CD4-positive, alpha-beta memory T cell (primary cell): ENCODE results near the gene KEL. TPM values are rescaled to one million over a fixed set of nuclear protein-coding genes. Genes with fewer than 3 reads are reported as not detected.

Experiments used
- CTCF ChIA-PET: fragments of 350-600 bp; sonication (Branson Sonifier 250); formaldehyde crosslinking; loops from one replicate; lab custom pipeline; 2021; ENCODE audit warnings: inconsistent platforms; ENCODE audit not compliant: partially characterized antibody; lab: Charles Lee
- POLR2A ChIA-PET: fragments of 350-600 bp; sonication (Branson Sonifier 250); formaldehyde crosslinking; loops from one replicate; lab custom pipeline; 2021; ENCODE audit not compliant: partially characterized antibody; lab: Charles Lee
- DNase-seq, 5 donors: peaks; one replicate each; pipeline versions ENCODE4 v3.0.0 to v3.0.0-alpha.2; 2020 to 2022; ENCODE audit warnings: mixed read lengths in 1 of 5
- H3K27ac ChIP-seq: one replicate; pipeline ENCODE4 v1.7.0; 2013; ENCODE audit warnings: low read depth, low read length
- H3K27me3 ChIP-seq: 2 replicates; pipeline ENCODE4 v1.7.0; 2013; ENCODE audit warnings: mild to moderate bottlenecking, low read length, moderate library complexity; ENCODE audit not compliant: insufficient read depth
- H3K36me3 ChIP-seq: 2 replicates; pipeline ENCODE4 v1.7.0; 2013; ENCODE audit warnings: mild to moderate bottlenecking, low read length, moderate library complexity; ENCODE audit not compliant: insufficient read depth
- H3K4me1 ChIP-seq: 2 replicates; pipeline ENCODE4 v1.7.0; 2013; ENCODE audit warnings: mild to moderate bottlenecking, low read length, moderate library complexity; ENCODE audit not compliant: insufficient read depth
- H3K4me3 ChIP-seq, 2 donors: one replicate each; pipeline ENCODE4 v1.7.0; 2013; ENCODE audit warnings: low read length in 2 of 2, mild to moderate bottlenecking in 1 of 2
- H3K9me3 ChIP-seq, 2 donors: one replicate each; pipeline ENCODE4 v1.7.0; 2013; ENCODE audit warnings: low read length in 2 of 2, control low read depth in 1 of 2; ENCODE audit not compliant: control insufficient read depth in 1 of 2
- H3K27ac Mint-ChIP-seq, 7 donors: one replicate each; pipeline ENCODE4 v1.8.0; 2020 to 2021; ENCODE audit warnings: mixed read lengths in 7 of 7, mild to moderate bottlenecking in 6 of 7, inconsistent platforms in 3 of 7, moderate library complexity in 3 of 7
- H3K27me3 Mint-ChIP-seq, 2 donors: one replicate each; pipeline ENCODE4 v1.8.0; 2020 to 2021; ENCODE audit warnings: mixed read lengths in 2 of 2
- H3K36me3 Mint-ChIP-seq, 2 donors: one replicate each; pipeline ENCODE4 v1.8.0; 2020 to 2021; ENCODE audit warnings: mixed read lengths in 2 of 2, inconsistent platforms in 1 of 2, mild to moderate bottlenecking in 1 of 2
- H3K4me1 Mint-ChIP-seq, 4 donors: one replicate each; pipeline ENCODE4 v1.8.0; 2020 to 2021; ENCODE audit warnings: mixed read lengths in 4 of 4, mild to moderate bottlenecking in 1 of 4
- H3K4me3 Mint-ChIP-seq, 8 donors: one replicate each; pipeline ENCODE4 v1.8.0; 2020 to 2021; ENCODE audit warnings: mixed read lengths in 8 of 8, mild to moderate bottlenecking in 7 of 8, moderate library complexity in 6 of 8, inconsistent platforms in 3 of 8
- H3K9me3 Mint-ChIP-seq, 8 donors: one replicate each; pipeline ENCODE4 v1.8.0; 2020 to 2021; ENCODE audit warnings: mixed read lengths in 8 of 8, mild to moderate bottlenecking in 5 of 8, inconsistent platforms in 3 of 8, moderate library complexity in 1 of 8
- intact Hi-C: fragments of 100-400 bp; cut with micrococcal nuclease; formaldehyde crosslinking; loops from one replicate; pipeline ENCODE4 v1.15.1; 2023
- polyA plus RNA-seq, 2 donors: library from polyadenylated mRNA; unstranded; fragments of 300-500 nt; fragmentation: Illumina TruSeq; gene quantifications; one replicate each; pipeline ENCODE4 v1.2.3, GENCODE V29; 2021
- total RNA-seq, 2 experiments: library from RNA; stranded (reverse); gene quantifications; one replicate each; pipeline ENCODE4 v1.2.3, GENCODE V29; 2021

The KEL gene
- total and polyA plus RNA-seq, 4 experiments from 2014 or later = 0.20 to 0.61 TPM; not detected in 2

DNA sequence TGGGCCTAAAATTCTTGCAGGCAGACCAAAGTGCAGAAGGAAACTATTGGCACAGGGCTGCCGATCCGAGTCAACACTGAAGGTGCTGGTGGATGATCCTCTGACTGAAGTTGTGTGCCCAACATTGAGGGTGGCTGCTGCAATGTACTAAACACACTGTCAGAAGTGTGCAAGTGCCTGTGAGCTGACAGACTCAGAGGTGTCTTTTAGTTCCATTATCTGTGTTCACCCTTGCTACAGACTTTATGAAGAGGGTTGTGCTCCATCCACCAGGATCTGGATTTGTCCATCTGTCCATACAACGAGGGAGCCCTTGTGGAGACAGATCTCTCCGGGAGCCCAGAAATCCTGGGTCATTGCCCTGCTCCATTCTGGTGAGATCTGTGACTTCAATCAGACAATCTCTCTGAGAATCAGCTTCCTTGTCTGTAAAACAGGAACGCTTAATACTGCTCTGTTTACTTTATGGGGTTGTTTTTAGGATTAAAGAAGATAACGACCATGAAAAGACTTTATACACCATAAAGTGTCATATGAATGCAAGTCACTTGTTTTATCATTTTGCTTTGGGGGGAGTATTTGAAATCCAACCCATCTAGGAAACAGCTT, 67.1 kb downstream of the KEL start:
- H3K36me3 ChIP-seq = no peaks in the 10 kb centered on the region
- no peak overlapping the region for H3K4me3 Mint-ChIP-seq
- H3K27me3 Mint-ChIP-seq = peaks cover 6 to 17% of the 10 kb centered on the region in 2 donors
- no peaks in the 10 kb centered on the region for H3K36me3 Mint-ChIP-seq
- DNase-seq = no peak
- no peaks in the 10 kb centered on the region for H3K9me3 ChIP-seq
- H3K4me1 Mint-ChIP-seq = peaks cover 0 to 1% (median 0%) of the 10 kb centered on the region in 4 donors
- no peak overlapping the region for H3K27ac Mint-ChIP-seq
- ChIA-PET CTCF (interaction anchor here (1.1 kb wide), 1 partner anchor 13 kb away, joined by 4 read pairs; no protein-coding TSS in a partner anchor), POLR2A (no interaction called here)
- H3K4me1 ChIP-seq = no peaks in the 10 kb centered on the region
- no peak overlapping the region for H3K27ac ChIP-seq
- H3K4me3 ChIP-seq = no peak overlapping the region
- peaks cover 0 to 2% (median 0%) of the 10 kb centered on the region in 8 donors for H3K9me3 Mint-ChIP-seq
- intact Hi-C loops = no loop called here
- H3K27me3 ChIP-seq = no peaks in the 10 kb centered on the region

DNA sequence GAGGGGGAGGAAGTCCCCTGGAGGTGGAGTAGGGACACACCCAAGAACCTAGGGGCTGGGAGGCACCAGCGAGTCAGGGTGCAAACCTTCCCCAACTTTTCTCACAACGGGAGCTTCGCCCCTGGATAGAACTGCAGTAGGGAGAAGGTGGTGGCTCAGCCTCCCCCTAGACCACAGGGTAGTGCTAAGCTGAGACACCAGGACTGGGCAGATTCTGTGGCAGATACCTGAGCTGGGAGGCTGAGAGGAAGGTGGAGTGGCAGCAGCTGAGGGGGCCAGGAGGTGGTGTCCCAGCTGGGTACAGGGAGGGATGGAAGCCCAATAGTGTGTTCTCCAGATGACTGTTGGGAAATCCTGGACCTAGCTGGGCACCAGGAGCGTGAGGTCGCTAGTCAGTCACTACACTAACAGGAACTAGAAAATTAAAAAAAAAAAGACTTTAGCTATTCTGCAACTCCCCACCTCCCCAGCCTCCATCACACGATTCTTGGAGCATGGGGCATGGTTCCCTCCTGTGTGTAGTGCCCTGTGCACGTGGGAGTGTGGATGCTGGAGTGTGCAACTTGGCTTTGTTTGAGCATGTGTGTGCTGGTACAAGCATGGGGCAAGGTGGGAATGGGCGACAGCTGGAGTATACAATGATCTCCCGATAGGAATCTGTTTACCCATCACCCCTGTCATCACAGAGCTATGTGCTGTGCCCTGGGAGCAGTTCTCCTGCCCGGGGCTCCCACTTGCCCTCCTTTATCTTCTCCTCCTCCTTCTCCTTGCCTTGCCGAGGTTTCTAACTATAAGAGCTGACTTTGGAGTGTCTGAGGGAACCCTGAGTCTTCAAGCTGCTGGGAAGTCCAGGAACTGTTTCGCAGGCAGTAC, 67.8 kb downstream of the KEL start:
- Histone ChIP-seq H3K36me3 (no peaks in the 10 kb centered on the region), H3K4me3 (no peak overlapping the region), H3K4me1 (no peaks in the 10 kb centered on the region), H3K9me3 (no peaks in the 10 kb centered on the region), H3K27me3 (no peaks in the 10 kb centered on the region), H3K27ac (no peak overlapping the region)
- H3K27ac Mint-ChIP-seq = peak overlapping the region in 1 of 7 donors; percentile 20
- H3K36me3 Mint-ChIP-seq = no peaks in the 10 kb centered on the region
- intact Hi-C loops = no loop called here
- ChIA-PET POLR2A (no interaction called here), CTCF (interaction anchor here (0.6 to 1.1 kb wide), 3 partner anchors 13 to 523 kb away, joined by 3 to 4 read pairs (median 3); no protein-coding TSS in a partner anchor)
- no peak overlapping the region for H3K4me3 Mint-ChIP-seq
- peaks cover 0 to 2% (median 0%) of the 10 kb centered on the region in 8 donors for H3K9me3 Mint-ChIP-seq
- peaks cover 0 to 1% (median 0%) of the 10 kb centered on the region in 4 donors for H3K4me1 Mint-ChIP-seq
- no peak for DNase-seq
- H3K27me3 Mint-ChIP-seq = peaks cover 7 to 15% of the 10 kb centered on the region in 2 donors

GRCh38 chr7:142892951-142893350, 69.2 kb downstream of the KEL start:
- ChIA-PET CTCF (no interaction called here), POLR2A (no interaction called here)
- intact Hi-C loops = no loop called here
- Histone ChIP-seq H3K4me3 (no peak overlapping the region), H3K9me3 (no peaks in the 10 kb centered on the region), H3K27me3 (no peaks in the 10 kb centered on the region), H3K4me1 (no peaks in the 10 kb centered on the region), H3K36me3 (no peaks in the 10 kb centered on the region), H3K27ac (no peak overlapping the region)
- no peak for DNase-seq
- Mint-ChIP-seq H3K4me1 (peaks cover 0 to 1% (median 0%) of the 10 kb centered on the region in 4 donors), H3K27ac (no peak overlapping the region), H3K4me3 (no peak overlapping the region), H3K9me3 (peaks cover 0 to 2% (median 0%) of the 10 kb centered on the region in 8 donors), H3K36me3 (no peaks in the 10 kb centered on the region), H3K27me3 (peaks cover 6 to 15% of the 10 kb centered on the region in 2 donors)

- no peaks in the 10 kb centered on the region for H3K9me3 ChIP-seq
- H3K4me1 ChIP-seq = no peaks in the 10 kb centered on the region
- no peak overlapping the region for H3K4me3 ChIP-seq
- Mint-ChIP-seq H3K27me3 (peaks cover 8 to 16% of the 10 kb centered on the region in 2 donors), H3K4me1 (peaks cover 0 to 1% (median 0%) of the 10 kb centered on the region in 4 donors), H3K36me3 (no peaks in the 10 kb centered on the region), H3K4me3 (no peak overlapping the region), H3K9me3 (peaks cover 0 to 2% (median 0%) of the 10 kb centered on the region in 8 donors), H3K27ac (no peak overlapping the region)
- H3K27me3 ChIP-seq = no peaks in the 10 kb centered on the region
- ChIA-PET CTCF (no interaction called here), POLR2A (no interaction called here)
- intact Hi-C loops = no loop called here
- H3K27ac ChIP-seq = no peak overlapping the region
- no peak for DNase-seq
- no peaks in the 10 kb centered on the region for H3K36me3 ChIP-seq
These were observed 70.6 kb downstream of the KEL start for GRCh38 chr7:142891490-142892082.

Other genes starting within 250 kb of the KEL start
- under 1 TPM in 1 of 2 experiments, not detected in 1; 0.44 TPM for gene PRSS1, start 212.9 kb downstream of the KEL start, total RNA-seq
- gene PRSS1, start 212.9 kb downstream of the KEL start, polyA plus RNA-seq = not detected
- not detected for gene PRSS2, start 191.4 kb downstream of the KEL start, total RNA-seq
- not detected for gene PRSS2, start 191.4 kb downstream of the KEL start, polyA plus RNA-seq
- gene EPHB6, start 107.3 kb downstream of the KEL start, total RNA-seq = 10 to 100 TPM; 48.4 to 65.0 TPM
- gene EPHB6, start 107.3 kb downstream of the KEL start, polyA plus RNA-seq = 10 to 100 TPM; 14.2 to 27.4 TPM
- not detected for gene TRPV6, start 76.6 kb downstream of the KEL start, total RNA-seq
- under 1 TPM in 1 of 2 donors, not detected in 1; 0.09 TPM for gene TRPV6, start 76.6 kb downstream of the KEL start, polyA plus RNA-seq
- not detected for gene TRPV5, start 28.6 kb downstream of the KEL start, total RNA-seq
- not detected for gene TRPV5, start 28.6 kb downstream of the KEL start, polyA plus RNA-seq
- gene LLCFC1, start 22.9 kb downstream of the KEL start, total RNA-seq = not detected
- gene LLCFC1, start 22.9 kb downstream of the KEL start, polyA plus RNA-seq = not detected
- not detected for gene OR9A2, start 64.8 kb upstream of the KEL start, total RNA-seq
- not detected for gene OR9A2, start 64.8 kb upstream of the KEL start, polyA plus RNA-seq
- gene OR6V1, start 90.0 kb upstream of the KEL start, total RNA-seq = not detected
- not detected for gene OR6V1, start 90.0 kb upstream of the KEL start, polyA plus RNA-seq
- gene PIP, start 169.7 kb upstream of the KEL start, total RNA-seq = not detected
- gene PIP, start 169.7 kb upstream of the KEL start, polyA plus RNA-seq = not detected
- not detected for gene TAS2R39, start 221.1 kb upstream of the KEL start, total RNA-seq
- not detected for gene TAS2R39, start 221.1 kb upstream of the KEL start, polyA plus RNA-seq